ENCODE data around the gene SLC38A11.

SLC38A11 gene

DNA sequence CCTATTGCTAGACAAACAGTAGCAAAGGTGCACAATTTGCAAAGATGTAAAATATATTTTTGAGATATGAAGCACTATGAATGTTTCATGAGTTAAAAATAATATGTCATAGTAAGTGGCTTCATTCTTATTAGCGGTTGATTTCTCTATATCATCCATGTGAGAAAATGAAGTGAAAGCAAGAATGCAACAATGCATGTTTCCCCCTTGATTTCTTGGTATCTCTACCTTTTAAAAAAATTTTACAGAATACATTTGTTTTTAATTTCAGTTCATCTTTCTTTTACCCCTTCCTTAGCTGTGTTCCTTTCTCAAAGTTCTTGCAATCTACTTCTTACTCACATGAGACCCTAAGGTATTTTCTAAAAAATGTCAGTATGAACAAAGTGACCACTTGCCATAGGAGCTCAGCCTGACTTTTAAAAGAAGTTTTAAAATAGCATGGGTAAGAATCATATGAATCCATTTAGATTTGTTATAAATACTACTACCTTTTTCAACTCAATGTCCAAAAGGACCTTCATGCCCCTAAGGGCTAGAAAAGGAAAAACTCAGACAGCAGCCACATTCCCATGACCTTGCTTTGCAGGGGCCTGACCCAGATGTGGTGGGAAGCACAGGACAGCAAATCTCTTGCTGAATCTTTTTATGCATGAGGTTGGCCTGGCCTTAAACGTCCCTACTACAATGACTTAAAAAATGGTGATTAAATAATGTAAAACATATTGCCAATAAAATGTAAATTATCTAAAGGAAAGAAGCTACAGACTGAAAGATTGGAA lies 14.8 kb upstream of the SLC38A11 start:
- DNase-seq: no peak

- DNase-seq: no peak
These were observed 12.5 kb upstream of the SLC38A11 start for GRCh38 chr2:164967781-164968228.

DNA sequence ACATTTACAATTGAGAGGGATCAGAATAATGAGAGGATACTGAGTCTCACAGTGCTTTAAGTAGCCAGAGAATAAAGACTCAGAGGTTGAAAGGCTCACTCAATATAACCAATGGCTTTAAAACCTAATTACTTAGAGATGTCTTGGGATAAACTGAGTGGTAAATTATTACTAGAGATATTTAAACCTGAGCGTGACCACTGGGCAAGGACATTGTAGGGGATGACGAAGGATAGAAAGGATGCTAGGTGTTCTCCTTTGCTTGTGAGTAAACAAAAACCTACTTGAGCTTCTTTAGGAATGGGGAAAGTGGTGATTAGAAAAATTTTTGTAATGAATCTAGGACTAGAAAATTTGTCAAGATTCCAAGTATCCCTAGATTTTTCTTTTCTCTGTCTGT lies 12.0 kb upstream of the SLC38A11 start:
- no peak for DNase-seq

- DNase-seq: no peak
These were observed 9.4 kb upstream of the SLC38A11 start for GRCh38 chr2:164964700-164965099.

DNA sequence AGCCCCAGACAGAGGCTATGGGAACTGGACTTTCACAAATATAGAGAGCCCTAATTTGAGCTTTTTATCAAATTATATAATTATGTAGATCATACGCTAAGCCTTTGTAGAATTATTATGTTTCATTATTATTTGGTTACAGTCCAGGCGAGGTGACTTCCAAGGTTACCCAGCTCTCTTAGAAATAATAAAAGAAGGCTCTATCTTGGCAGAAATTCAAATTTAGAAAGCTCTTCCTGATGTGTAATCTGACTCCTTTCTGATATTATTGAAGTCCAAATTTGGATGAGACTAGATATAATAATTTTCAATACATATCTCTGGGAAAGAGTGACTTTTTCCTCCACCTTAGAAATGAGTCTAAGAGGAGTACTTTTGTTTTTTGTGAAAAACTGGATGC lies 4.8 kb upstream of the SLC38A11 start:
- peak; percentile 46 for DNase-seq

DNA sequence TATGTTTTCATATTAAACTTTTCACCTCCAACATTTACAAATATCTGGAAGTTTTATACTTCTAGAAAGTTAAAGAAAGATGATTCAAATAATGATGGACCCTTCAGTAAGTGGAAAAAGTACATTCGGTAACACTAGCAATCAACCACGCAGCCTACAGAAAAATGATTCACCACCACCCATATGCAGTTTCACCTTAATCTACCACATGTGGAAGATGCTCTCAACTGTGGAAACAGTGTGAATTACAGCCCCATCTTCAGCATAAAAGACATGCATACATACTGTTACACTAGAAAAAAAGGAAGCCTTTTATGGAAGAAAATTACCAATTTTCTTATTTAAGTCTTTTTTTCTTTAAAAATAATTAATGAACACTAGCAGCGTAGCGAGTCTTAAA lies 1.1 kb downstream of the SLC38A11 start:
- DNase-seq: no peak

DNA sequence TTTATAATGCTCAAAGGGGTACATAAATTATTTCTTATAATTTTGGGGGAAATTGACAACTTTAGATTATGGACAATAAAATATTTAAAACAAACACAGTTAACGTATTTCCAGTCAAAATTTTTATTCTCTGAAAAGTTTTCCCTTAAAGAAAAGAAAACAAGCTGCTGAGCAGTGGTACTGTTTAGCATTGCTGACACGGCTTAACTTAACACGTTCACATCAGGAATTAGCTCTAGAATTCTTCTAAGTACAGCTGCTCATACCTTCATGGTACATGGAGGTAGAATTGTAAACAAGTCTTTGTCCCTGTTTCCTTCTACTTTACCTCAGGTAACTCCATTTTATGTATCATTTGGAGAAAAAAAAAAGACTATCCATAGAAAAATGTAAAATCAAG lies 2.0 kb downstream of the SLC38A11 start:
- no peak for DNase-seq

GRCh38 chr2:164952057-164952702 lies 3.1 kb downstream of the SLC38A11 start:
- DNase-seq: no peak

DNA sequence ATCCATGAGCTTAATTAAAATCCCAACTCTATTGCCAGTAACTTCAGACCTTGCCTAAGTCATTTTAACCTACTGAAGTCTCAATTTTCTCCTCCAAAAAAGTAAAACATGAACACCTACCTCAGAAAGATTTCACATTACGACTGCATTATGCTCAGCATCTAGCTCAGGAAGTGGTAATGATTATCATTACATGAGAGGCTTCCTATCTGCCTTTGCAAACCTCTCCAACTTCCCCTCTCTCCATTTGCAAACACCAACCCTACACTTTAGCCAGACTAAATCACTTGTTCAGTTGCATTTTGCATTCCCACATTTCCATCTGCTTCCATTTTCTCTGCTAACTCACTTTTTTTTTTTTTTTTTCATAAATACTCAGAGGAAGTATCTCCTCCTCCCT lies 6.8 kb downstream of the SLC38A11 start:
- DNase-seq: no peak

GRCh38 chr2:164947281-164947680 lies 8.0 kb downstream of the SLC38A11 start:
- DNase-seq: no peak

GRCh38 chr2:164943289-164943688 lies 12.0 kb downstream of the SLC38A11 start:
- no peak for DNase-seq

DNA sequence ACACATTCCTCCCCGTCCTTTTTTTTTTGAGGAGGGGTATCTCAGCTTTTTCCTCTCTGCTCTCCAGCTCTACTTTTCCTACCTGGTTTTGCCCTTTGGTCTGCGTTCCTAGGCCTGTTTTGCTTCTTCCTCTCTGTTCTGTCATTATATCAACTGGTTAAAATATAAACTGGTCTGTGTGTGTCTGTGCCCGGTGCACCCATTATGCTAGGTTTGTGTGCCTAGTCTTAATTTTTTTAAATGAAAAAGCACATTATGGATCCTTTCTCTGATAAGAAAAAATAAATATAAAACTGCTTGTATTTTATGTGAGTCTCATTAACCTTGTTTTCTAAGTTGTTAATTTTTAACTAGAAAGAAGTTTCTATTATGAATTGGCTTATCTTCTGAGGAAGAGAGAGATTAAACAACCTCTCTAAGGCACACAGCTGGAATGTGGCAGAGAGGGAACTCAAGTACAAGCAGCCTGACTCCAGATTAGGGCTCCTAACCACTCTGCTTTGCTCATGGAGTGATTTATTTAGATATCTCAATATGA lies 17.4 kb downstream of the SLC38A11 start:
- no peak for DNase-seq

GRCh38 chr2:164935118-164936101 lies 19.9 kb downstream of the SLC38A11 start:
- DNase-seq: peak; percentile 92

DNA sequence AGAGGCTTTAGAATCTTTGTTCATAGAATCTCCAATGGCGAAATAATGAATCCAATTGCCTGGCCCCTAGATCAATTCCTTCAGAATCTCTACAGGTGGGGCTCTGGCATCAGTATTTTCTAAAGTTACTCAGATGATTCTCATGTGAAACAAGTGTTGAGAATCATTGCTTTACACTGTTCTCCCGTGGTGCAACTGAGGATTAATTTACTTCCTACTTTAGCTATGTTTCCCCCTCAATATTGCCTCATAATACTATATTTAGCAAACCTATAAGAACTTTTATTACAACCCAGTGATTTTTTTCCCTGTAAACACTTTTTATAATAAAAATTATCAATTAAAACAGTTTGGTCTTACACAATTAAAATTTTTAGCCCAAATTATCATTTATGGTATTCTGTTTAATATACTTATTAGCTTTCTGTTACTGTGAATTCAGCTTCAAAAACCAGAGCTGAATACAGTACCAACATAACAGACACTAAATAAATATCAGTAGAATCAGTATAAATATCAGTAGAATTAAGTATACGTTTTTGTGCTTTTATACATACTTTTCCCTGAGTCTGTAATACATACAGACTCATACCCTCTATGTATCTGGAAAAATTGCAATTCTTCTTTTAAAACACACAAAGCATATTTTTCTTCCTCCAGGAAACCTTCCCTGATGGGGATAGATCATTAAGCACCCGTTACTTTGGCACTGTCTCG lies 20.8 kb downstream of the SLC38A11 start:
- DNase-seq: peak; percentile 40

- peak; percentile 91 for DNase-seq
These were observed 21.6 kb downstream of the SLC38A11 start for GRCh38 chr2:164933671-164934189.

GRCh38 chr2:164932377-164932776 lies 22.9 kb downstream of the SLC38A11 start:
- no peak for DNase-seq

DNA sequence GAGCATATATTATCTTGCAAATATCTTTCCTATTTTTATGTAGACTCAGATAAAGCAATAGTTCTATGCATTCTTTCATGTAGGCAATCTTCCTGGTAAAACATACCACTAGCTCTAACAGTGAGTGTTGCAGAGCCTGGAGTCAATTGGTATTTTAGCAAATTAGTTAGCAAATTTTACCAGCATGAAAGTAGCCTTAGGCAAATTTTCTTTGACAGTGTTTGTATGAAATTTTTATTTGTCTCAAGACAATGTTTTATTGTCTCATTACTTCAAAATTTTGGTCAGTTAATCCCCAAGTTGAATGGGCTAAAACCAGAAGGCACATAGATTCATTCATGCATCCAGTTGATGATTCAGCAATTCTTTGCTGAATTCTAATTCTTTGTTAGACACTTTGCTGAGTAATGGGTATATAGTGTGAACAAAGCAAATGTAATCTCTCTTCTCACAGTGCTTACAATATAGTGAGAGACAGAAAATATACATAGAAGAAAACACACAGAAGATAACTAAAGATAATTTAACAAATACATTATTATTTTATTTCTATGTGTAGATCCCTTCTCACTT lies 27.1 kb downstream of the SLC38A11 start:
- no peak for DNase-seq

- no peak for DNase-seq
These were observed 33.2 kb downstream of the SLC38A11 start for GRCh38 chr2:164922134-164922533.

- DNase-seq: no peak
These were observed 34.9 kb downstream of the SLC38A11 start for GRCh38 chr2:164920430-164920829.

- DNase-seq: peak; percentile 47
These were observed 37.9 kb downstream of the SLC38A11 start for GRCh38 chr2:164917296-164917903.

DNA sequence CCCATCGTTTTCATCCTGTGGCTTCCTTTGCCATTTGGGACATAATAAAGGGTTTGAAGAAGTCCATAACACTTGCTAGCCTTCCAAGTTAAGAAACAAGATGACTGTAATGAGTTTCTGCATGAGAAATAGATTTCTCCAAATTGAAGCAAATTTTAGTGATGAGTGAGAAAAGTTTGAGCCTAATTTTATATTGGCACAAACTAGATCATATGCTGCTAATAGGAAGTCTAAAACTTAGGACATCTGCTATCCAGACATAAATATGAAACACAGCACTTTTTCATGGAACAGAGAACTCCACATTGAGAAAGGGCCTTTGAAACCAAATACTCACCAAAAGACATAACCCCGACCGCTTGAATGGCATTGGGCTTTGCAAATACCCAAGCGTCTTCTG lies 39.8 kb downstream of the SLC38A11 start:
- DNase-seq: no peak
